ENCODE measurements around the gene DAAM2.

The DAAM2 gene

GRCh38 chr6:39849764-39850163 lies 57.6 kb downstream of the DAAM2 start:
- DNase-seq, result no peak

GRCh38 chr6:39850736-39851297 lies 58.6 kb downstream of the DAAM2 start:
- DNase-seq, result no peak

GRCh38 chr6:39851331-39851730 lies 59.2 kb downstream of the DAAM2 start:
- DNase-seq, result no peak

GRCh38 chr6:39852324-39852723 lies 60.1 kb downstream of the DAAM2 start:
- no peak for DNase-seq

GRCh38 chr6:39853604-39854003 lies 61.4 kb downstream of the DAAM2 start:
- DNase-seq, result no peak

GRCh38 chr6:39855356-39855995 lies 63.3 kb downstream of the DAAM2 start:
- DNase-seq, result no peak

GRCh38 chr6:39859025-39859424 lies 66.8 kb downstream of the DAAM2 start:
- no peak for DNase-seq

GRCh38 chr6:39861663-39862062 lies 69.5 kb downstream of the DAAM2 start:
- no peak for DNase-seq

GRCh38 chr6:39865011-39865888 lies 73.1 kb downstream of the DAAM2 start:
- DNase-seq, result no peak

- no peak for DNase-seq
Measured at GRCh38 chr6:39867592-39867991, 75.4 kb downstream of the DAAM2 start.

GRCh38 chr6:39870950-39871349 lies 78.8 kb downstream of the DAAM2 start:
- no peak for DNase-seq

- no peak for DNase-seq
Measured at GRCh38 chr6:39873439-39873838, 81.3 kb downstream of the DAAM2 start.

- no peak for DNase-seq
Measured at GRCh38 chr6:39876111-39876510, 83.9 kb downstream of the DAAM2 start.

GRCh38 chr6:39876826-39877225 lies 84.7 kb downstream of the DAAM2 start:
- no peak for DNase-seq

GRCh38 chr6:39879535-39879934 lies 87.4 kb downstream of the DAAM2 start:
- no peak for DNase-seq

GRCh38 chr6:39880594-39880993 lies 88.4 kb downstream of the DAAM2 start:
- no peak for DNase-seq

GRCh38 chr6:39881851-39882530 lies 89.8 kb downstream of the DAAM2 start:
- no peak for DNase-seq

GRCh38 chr6:39882531-39882899 lies 90.3 kb downstream of the DAAM2 start:
- no peak for DNase-seq

- DNase-seq, result no peak
Measured at GRCh38 chr6:39884696-39885095, 92.5 kb downstream of the DAAM2 start.

- no peak for DNase-seq
Measured at GRCh38 chr6:39885691-39886090, 93.5 kb downstream of the DAAM2 start.

GRCh38 chr6:39886871-39887270 lies 94.7 kb downstream of the DAAM2 start:
- no peak for DNase-seq

GRCh38 chr6:39887692-39888450 lies 95.7 kb downstream of the DAAM2 start:
- no peak for DNase-seq

- no peak for DNase-seq
Measured at GRCh38 chr6:39889229-39889628, 97.1 kb downstream of the DAAM2 start.
